ENCODE results near the gene HMGCS1.
A peak's percentile ranks its signal among the peaks of the same experiment; 100 is the strongest.
"Not testable (repeated sequence)": the region's sequence is repeated elsewhere in the genome, so short reads cannot be mapped to it uniquely, and the experiment has no call there.

The HMGCS1 gene

GRCh38 chr5:43313035-43313853, at the start of gene HMGCS1:
TSS of gene HMGCS1 (minus strand) at chr5:43313412. CDS start at chr5:43298965, 14,447 bp downstream.
- peak; percentile 99 for DNase-seq (ENCODE audit: low read depth)

GRCh38 chr5:43358726-43359125, 45.5 kb upstream of the HMGCS1 start:
- DNase-seq (ENCODE audit: low read depth), result no peak

GRCh38 chr5:43358301-43358700, 45.1 kb upstream of the HMGCS1 start:
- no peak for DNase-seq (ENCODE audit: low read depth)

- DNase-seq (ENCODE audit: low read depth), result no peak
Measured at GRCh38 chr5:43357878-43358281, 44.7 kb upstream of the HMGCS1 start.

GRCh38 chr5:43357067-43357466, 43.9 kb upstream of the HMGCS1 start:
- DNase-seq (ENCODE audit: low read depth), result no peak

GRCh38 chr5:43354774-43355173, 41.6 kb upstream of the HMGCS1 start:
- DNase-seq (ENCODE audit: low read depth), result no peak

GRCh38 chr5:43353668-43354067, 40.5 kb upstream of the HMGCS1 start:
- DNase-seq (ENCODE audit: low read depth), result no peak

- DNase-seq (ENCODE audit: low read depth), result no peak
Measured at GRCh38 chr5:43352915-43353314, 39.7 kb upstream of the HMGCS1 start.

- DNase-seq (ENCODE audit: low read depth), result no peak
Measured at GRCh38 chr5:43352131-43352530, 38.9 kb upstream of the HMGCS1 start.

- no peak for DNase-seq (ENCODE audit: low read depth)
Measured at GRCh38 chr5:43348861-43349363, 35.7 kb upstream of the HMGCS1 start.

GRCh38 chr5:43348207-43348606, 35.0 kb upstream of the HMGCS1 start:
- DNase-seq (ENCODE audit: low read depth), result no peak

GRCh38 chr5:43338862-43339261, 25.6 kb upstream of the HMGCS1 start:
- no peak for DNase-seq (ENCODE audit: low read depth)

GRCh38 chr5:43336159-43336558, 22.9 kb upstream of the HMGCS1 start:
- no peak for DNase-seq (ENCODE audit: low read depth)

- no peak for DNase-seq (ENCODE audit: low read depth)
Measured at GRCh38 chr5:43335681-43336080, 22.5 kb upstream of the HMGCS1 start.

GRCh38 chr5:43332401-43332800, 19.2 kb upstream of the HMGCS1 start:
- DNase-seq (ENCODE audit: low read depth), result no peak

GRCh38 chr5:43325624-43326023, 12.4 kb upstream of the HMGCS1 start:
- not testable (repeated sequence) for DNase-seq (ENCODE audit: low read depth)

- DNase-seq (ENCODE audit: low read depth), result not testable (repeated sequence)
Measured at GRCh38 chr5:43323488-43323887, 10.3 kb upstream of the HMGCS1 start.

GRCh38 chr5:43320846-43321245, 7.6 kb upstream of the HMGCS1 start:
- DNase-seq (ENCODE audit: low read depth), result no peak

- DNase-seq (ENCODE audit: low read depth), result no peak
Measured at GRCh38 chr5:43316421-43316820, 3.2 kb upstream of the HMGCS1 start.

GRCh38 chr5:43315682-43316081, 2.5 kb upstream of the HMGCS1 start:
- no peak for DNase-seq (ENCODE audit: low read depth)

GRCh38 chr5:43315263-43315662, 2.1 kb upstream of the HMGCS1 start:
- DNase-seq (ENCODE audit: low read depth), result no peak

GRCh38 chr5:43314724-43315123, 1.5 kb upstream of the HMGCS1 start:
- no peak for DNase-seq (ENCODE audit: low read depth)

GRCh38 chr5:43313854-43314457, 744 bp upstream of the HMGCS1 start:
- DNase-seq (ENCODE audit: low read depth), result no peak

- no peak for DNase-seq (ENCODE audit: low read depth)
Measured at GRCh38 chr5:43312699-43313034, 545 bp downstream of the HMGCS1 start.
